ENCODE data around the gene NOTCH4. TPM values are rescaled to one million over a fixed set of nuclear protein-coding genes. Genes with fewer than 3 reads are reported as not detected.

Gene NOTCH4
- total and polyA plus RNA-seq, 9 of the 15 experiments (the other 6 are each of a cell fraction or from before 2014, with no cell fraction given): 0.24 to 4.3 (median 1.7) TPM

GRCh38 chr6:32148289-32149091, 75.4 kb downstream of the NOTCH4 start:
- peaks cover 23 to 39% of the 10 kb centered on the region in 2 experiments for H3K4me1 ChIP-seq (replicated peaks in 1 of 2; ENCODE audit: control insufficient read depth in 2 of 2, insufficient read depth in 2 of 2, low read length in 2 of 2)
- no peak for TF ChIP-seq RCOR1 (IDR thresholded peaks at IDR 0.05; ENCODE audit: borderline replicate concordance in 1 of 2, low read depth in 2 of 2, low read length in 2 of 2)
- no peak for TF ChIP-seq MYBL2 (IDR thresholded peaks at IDR 0.05; ENCODE audit: low read depth)
- TF ChIP-seq MYBL2 (CRISPR knock-in tag; IDR thresholded peaks at IDR 0.05; ENCODE audit: borderline replicate concordance): no peak
- no peak for TF ChIP-seq ZNF316 (IDR thresholded peaks at IDR 0.05)
- TF ChIP-seq ZFP36 (IDR thresholded peaks at IDR 0.05; ENCODE audit: low read depth, low read length, partially characterized antibody): no peak
- no peak for TF ChIP-seq POLR2A (conservative IDR thresholded peaks at IDR 0.05)
- TF ChIP-seq ZBTB7A (IDR thresholded peaks at IDR 0.05; ENCODE audit: borderline replicate concordance, control insufficient read depth, low read depth, low read length): peak; percentile 68; the same call in 1 of the 2 replicates
- TF ChIP-seq FOXK1 (CRISPR knock-in tag; IDR thresholded peaks at IDR 0.05; ENCODE audit: borderline replicate concordance): 0 out of 2 replicates have a peak, but pooled peaks have one; percentile 28
- TF ChIP-seq HDAC2 (IDR thresholded peaks at IDR 0.05): no peak
- H3K9me1 ChIP-seq (ENCODE audit: control insufficient read depth, insufficient read depth, low read length): no peaks in the 10 kb centered on the region
- H3K27ac ChIP-seq (ENCODE audit: extremely low read depth, low read depth, low read length): no peak overlapping the region
- H3K9ac ChIP-seq (ENCODE audit: insufficient read depth in 1 of 2, low read depth in 2 of 2, low read length in 2 of 2): no peak overlapping the region
- H3K4me2 ChIP-seq (ENCODE audit: insufficient read depth, low read length): no peak overlapping the region
- H3K36me3 ChIP-seq (ENCODE audit: control insufficient read depth, insufficient read depth, low read length): no peaks in the 10 kb centered on the region
- peak in 3 of 4 experiments; percentile 47 to 61 (median 53) for DNase-seq (ENCODE audit: extremely low read depth in 1 of 4, low spot score in 3 of 4)
- no peaks in the 10 kb centered on the region for H4K20me1 ChIP-seq (replicated peaks; ENCODE audit: control insufficient read depth, insufficient read depth, low read length)
- peak; percentile 55 for FAIRE-seq
- BruUV-seq (replicated peaks): no TSS peak
- intact Hi-C loops (cut with micrococcal nuclease) (no loop called here), in situ Hi-C loops (cut with MboI) (no loop called here)
- H2AFZ ChIP-seq (ENCODE audit: low read depth, low read length): no peak overlapping the region
- H3K4me3 ChIP-seq: no peak overlapping the region
- WGBS (ENCODE audit: insufficient coverage, low coverage, missing lambda C conversion rate): 83% methylated on average over 34 of the region's 39 CpGs
- POLR2A ChIA-PET: interaction anchor here (0.6 to 2.0 kb wide), 6 partner anchors 10 to 1586 kb away, joined by 3 to 11 read pairs (median 3); no protein-coding TSS in a partner anchor
- peaks cover 14% of the 10 kb centered on the region; the same call in 2 of the 3 replicates for H3K79me2 ChIP-seq (ENCODE audit: control insufficient read depth, insufficient read depth, low read length)
- no peaks in the 10 kb centered on the region for H3K9me3 ChIP-seq (replicated peaks; ENCODE audit: control insufficient read depth, insufficient read depth, low read depth, low read length)
- peak; percentile 21; the same call in 2 of the 3 replicates for ATAC-seq
- H3K27me3 ChIP-seq (ENCODE audit: control insufficient read depth in 2 of 2, insufficient read depth in 2 of 2, low read length in 2 of 2): no peaks in the 10 kb centered on the region
- CTCF ChIA-PET (ENCODE audit: low intra/inter-chr PET ratio): no interaction called here

Data from K562 (cell line).